ENCODE results near the gene EVPLL.
"Not testable (repeated sequence)": the region's sequence is repeated elsewhere in the genome, so short reads cannot be mapped to it uniquely, and the experiment has no call there.

The EVPLL gene

GRCh38 chr17:18425593-18425992, 48.0 kb downstream of the EVPLL start:
- not testable (repeated sequence) for DNase-seq (ENCODE audit: low spot score)

GRCh38 chr17:18426639-18427038, 49.1 kb downstream of the EVPLL start:
- not testable (repeated sequence) for DNase-seq (ENCODE audit: low spot score)

- not testable (repeated sequence) for DNase-seq (ENCODE audit: low spot score)
Observed at GRCh38 chr17:18432206-18432605, 54.6 kb downstream of the EVPLL start.
